NB4 (cell line): Measurements from ENCODE around the gene ABCG2.

Source experiments
- CTCF ChIP-seq: IDR thresholded peaks from one replicate; pipeline ENCODE4 v1.5.1; 2012; ENCODE audit warnings: low read depth, low read length
- POLR2A ChIP-seq: IDR thresholded peaks from 2 replicates; pipeline ENCODE4 v1.6.1; 2011; ENCODE audit warnings: mild to moderate bottlenecking; ENCODE audit not compliant: insufficient read length; ENCODE audit errors: extremely low read depth
- TF ChIP-seq, protein P1 (sequence below): IDR thresholded peaks from 2 replicates; pipeline ENCODE4 v1.6.1; 2011; ENCODE audit warnings: low read depth, low read length

GRCh38 chr4:88177983-88178625, 19.7 kb upstream of the ABCG2 start:
- no peak for TF ChIP-seq CTCF
- TF ChIP-seq, protein P1, sequence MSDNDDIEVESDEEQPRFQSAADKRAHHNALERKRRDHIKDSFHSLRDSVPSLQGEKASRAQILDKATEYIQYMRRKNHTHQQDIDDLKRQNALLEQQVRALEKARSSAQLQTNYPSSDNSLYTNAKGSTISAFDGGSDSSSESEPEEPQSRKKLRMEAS, result no peak
- no peak for TF ChIP-seq POLR2A
